GM10847 (cell line): ENCODE results near the gene PRSS21.

Source experiments
- POLR2A ChIP-seq: IDR thresholded peaks from 2 replicates; pipeline ENCODE4 v1.6.1; 2011; ENCODE audit not compliant: insufficient read length; ENCODE audit errors: extremely low read depth

Gene PRSS21

GRCh38 chr16:2776500-2777139, 40.4 kb upstream of the PRSS21 start:
- TF ChIP-seq POLR2A = no peak

- peak; percentile 86 for TF ChIP-seq POLR2A
Observed at GRCh38 chr16:2777231-2777902, 39.7 kb upstream of the PRSS21 start, which contains the start of gene ELOB. Gene ELOB, minus strand, starts transcription at chr16:2777280. Its CDS starts 41 bp downstream, at chr16:2777239.

- peak; percentile 8 for TF ChIP-seq POLR2A
Observed at GRCh38 chr16:2777903-2778629, 39.0 kb upstream of the PRSS21 start.

GRCh38 chr16:2778630-2778958, 38.4 kb upstream of the PRSS21 start:
- no peak for TF ChIP-seq POLR2A

- no peak for TF ChIP-seq POLR2A
Observed at GRCh38 chr16:2779151-2779920, 37.7 kb upstream of the PRSS21 start.

- no peak for TF ChIP-seq POLR2A
Observed at GRCh38 chr16:2779978-2780898, 36.8 kb upstream of the PRSS21 start.

GRCh38 chr16:2782583-2783351, 34.3 kb upstream of the PRSS21 start:
- no peak for TF ChIP-seq POLR2A

- no peak for TF ChIP-seq POLR2A
Observed at GRCh38 chr16:2783581-2784357, 33.3 kb upstream of the PRSS21 start.

- TF ChIP-seq POLR2A = no peak
Observed at GRCh38 chr16:2784358-2785100, 32.5 kb upstream of the PRSS21 start.

- no peak for TF ChIP-seq POLR2A
Observed at GRCh38 chr16:2785101-2785991, 31.7 kb upstream of the PRSS21 start.

GRCh38 chr16:2786061-2786825, 30.8 kb upstream of the PRSS21 start:
- no peak for TF ChIP-seq POLR2A

- no peak for TF ChIP-seq POLR2A
Observed at GRCh38 chr16:2786826-2787151, 30.2 kb upstream of the PRSS21 start.
